H9 (cell line): ENCODE data around the gene OLIG3. TPM values are rescaled to one million over a fixed set of nuclear protein-coding genes. Genes with fewer than 3 reads are reported as not detected.

Experiments used
- DNase-seq: peaks from one replicate; pipeline ENCODE4 v3.0.0-alpha.2; 2017
- H2AFZ ChIP-seq: one replicate; pipeline ENCODE4 v1.6.1; 2013; ENCODE audit warnings: mild to moderate bottlenecking, low read length, control low read depth, moderate library complexity
- H2AK5ac ChIP-seq: 2 replicates; pipeline ENCODE4 v1.6.1; 2013; ENCODE audit warnings: low read length, control low read depth, mixed read lengths; ENCODE audit not compliant: insufficient read length
- H2BK120ac ChIP-seq: one replicate; pipeline ENCODE4 v1.6.1; 2013; ENCODE audit warnings: low read depth, mild to moderate bottlenecking, low read length, control low read depth, inconsistent platforms; ENCODE audit not compliant: poor library complexity, severe bottlenecking
- H2BK12ac ChIP-seq: 2 replicates; pipeline ENCODE4 v1.6.1; 2013; ENCODE audit warnings: low read length, control low read depth, mixed read lengths, low read depth; ENCODE audit not compliant: insufficient read length
- H2BK15ac ChIP-seq: 2 replicates; pipeline ENCODE4 v1.6.1; 2013; ENCODE audit warnings: low read depth, low read length, control low read depth
- H2BK20ac ChIP-seq: one replicate; pipeline ENCODE4 v1.6.1; 2013; ENCODE audit warnings: low read depth, mild to moderate bottlenecking, low read length, control low read depth, inconsistent platforms; ENCODE audit not compliant: poor library complexity, severe bottlenecking
- H2BK5ac ChIP-seq: 2 replicates; pipeline ENCODE4 v1.6.1; 2013; ENCODE audit warnings: low read length, control low read depth, mixed read lengths; ENCODE audit not compliant: insufficient read length
- H3K14ac ChIP-seq: 2 replicates; pipeline ENCODE4 v1.6.1; 2013; ENCODE audit warnings: low read length, control low read depth; ENCODE audit not compliant: insufficient read depth
- H3K18ac ChIP-seq: 2 replicates; pipeline ENCODE4 v1.6.1; 2013; ENCODE audit warnings: low read depth, mild to moderate bottlenecking, mixed read lengths, low read length, control low read depth; ENCODE audit not compliant: insufficient read length
- H3K23ac ChIP-seq: 2 replicates; pipeline ENCODE4 v1.6.1; 2013; ENCODE audit warnings: low read length, control low read depth, mixed read lengths, low read depth; ENCODE audit not compliant: insufficient read length
- H3K23me2 ChIP-seq: 2 replicates; pipeline ENCODE4 v1.6.1; 2013; ENCODE audit warnings: low read depth, mild to moderate bottlenecking, mixed read lengths, low read length, control low read depth; ENCODE audit not compliant: insufficient read length, poor library complexity, severe bottlenecking
- H3K27ac ChIP-seq: 2 replicates; pipeline ENCODE4 v1.5.1; 2013; ENCODE audit warnings: low read length, control low read depth, mixed read lengths, low read depth; ENCODE audit not compliant: insufficient read length
- H3K27me3 ChIP-seq: 2 replicates; pipeline ENCODE4 v1.6.1; 2013; ENCODE audit warnings: low read length, control low read depth, inconsistent platforms; ENCODE audit not compliant: insufficient read depth
- H3K4ac ChIP-seq: 2 replicates; pipeline ENCODE4 v1.6.1; 2013; ENCODE audit warnings: low read depth, mild to moderate bottlenecking, control low read depth, inconsistent platforms, low read length, moderate library complexity
- H3K4me1 ChIP-seq: 2 replicates; pipeline ENCODE4 v1.6.1; 2013; ENCODE audit warnings: low read length, control low read depth, inconsistent platforms; ENCODE audit not compliant: insufficient read depth
- H3K4me2 ChIP-seq: 2 replicates; pipeline ENCODE4 v1.6.1; 2013; ENCODE audit warnings: low read length, control low read depth, mixed read lengths; ENCODE audit not compliant: insufficient read length, insufficient read depth
- H3K56ac ChIP-seq: 2 replicates; pipeline ENCODE4 v1.6.1; 2013; ENCODE audit warnings: low read depth, mild to moderate bottlenecking, mixed read lengths, low read length, control low read depth; ENCODE audit not compliant: insufficient read length
- H3K79me1 ChIP-seq: 2 replicates; pipeline ENCODE4 v1.6.1; 2013; ENCODE audit warnings: low read depth, mild to moderate bottlenecking, moderate library complexity, low read length, control low read depth, inconsistent platforms; ENCODE audit not compliant: insufficient read depth, poor library complexity, severe bottlenecking
- H3K79me2 ChIP-seq: 2 replicates; pipeline ENCODE4 v1.6.1; 2013; ENCODE audit warnings: low read length, control low read depth, inconsistent platforms; ENCODE audit not compliant: insufficient read depth
- H3K9ac ChIP-seq: 2 replicates; pipeline ENCODE4 v1.6.1; 2013; ENCODE audit warnings: low read length, control low read depth, mixed read lengths; ENCODE audit not compliant: insufficient read length; ENCODE audit errors: extremely low read depth
- H3K9me3 ChIP-seq: one replicate; pipeline ENCODE4 v1.6.1; 2013; ENCODE audit warnings: low read depth, low read length, inconsistent platforms; ENCODE audit not compliant: control insufficient read depth
- H3T11ph ChIP-seq: one replicate; pipeline ENCODE4 v1.6.1; 2013; ENCODE audit warnings: mild to moderate bottlenecking, low read length, control low read depth, inconsistent platforms
- H4K20me1 ChIP-seq: one replicate; pipeline ENCODE4 v1.6.1; 2013; ENCODE audit not compliant: control insufficient read depth, insufficient read length, insufficient read depth
- H4K5ac ChIP-seq: 2 replicates; pipeline ENCODE4 v1.6.1; 2013; ENCODE audit warnings: low read depth, mild to moderate bottlenecking, mixed read lengths, low read length, control low read depth; ENCODE audit not compliant: insufficient read length
- H4K8ac ChIP-seq: replicated peaks from 2 replicates; pipeline ENCODE4 v1.6.1; 2013; ENCODE audit warnings: low read length, control low read depth, mixed read lengths, low read depth; ENCODE audit not compliant: insufficient read length
- H4K91ac ChIP-seq: 2 replicates; pipeline ENCODE4 v1.6.1; 2013; ENCODE audit warnings: low read depth, mild to moderate bottlenecking, moderate library complexity, mixed read lengths, low read length, control low read depth; ENCODE audit not compliant: insufficient read length
- H3K27ac Mint-ChIP-seq, 3 experiments: 2 replicates in 2 of 3; 3 replicates in 1 of 3; pipeline ENCODE4 v1.8.0; 2020 to 2021; ENCODE audit warnings: mixed read lengths in 3 of 3, mild to moderate bottlenecking in 1 of 3, moderate library complexity in 1 of 3
- H3K27me3 Mint-ChIP-seq: 2 replicates; pipeline ENCODE4 v1.8.0; 2021; ENCODE audit warnings: low read depth, mild to moderate bottlenecking, moderate library complexity, mixed read lengths
- H3K36me3 Mint-ChIP-seq, 3 experiments: 2 replicates in 2 of 3; 3 replicates in 1 of 3; pipeline ENCODE4 v1.8.0; 2020 to 2021; ENCODE audit warnings: low read depth in 3 of 3, mixed read lengths in 3 of 3; ENCODE audit not compliant: insufficient read depth in 1 of 3
- H3K4me1 Mint-ChIP-seq, 2 experiments: 2 replicates each; pipeline ENCODE4 v1.8.0; 2020; ENCODE audit warnings: mixed read lengths in 2 of 2
- H3K4me3 Mint-ChIP-seq, 2 experiments: 2 replicates in 1 of 2; 3 replicates in 1 of 2; pipeline ENCODE4 v1.8.0; 2020 to 2021; ENCODE audit warnings: mild to moderate bottlenecking in 2 of 2, mixed read lengths in 2 of 2, moderate library complexity in 1 of 2
- H3K9me3 Mint-ChIP-seq, 2 experiments: 2 replicates in 1 of 2; 3 replicates in 1 of 2; pipeline ENCODE4 v1.8.0; 2020; ENCODE audit warnings: mild to moderate bottlenecking in 2 of 2, mixed read lengths in 2 of 2, moderate library complexity in 1 of 2
- WGBS: extraction: QIAGEN DNeasy Blood & Tissue Kit; methylation state at CpG from one replicate; pipeline ENCODE4 v1.1.7; 2013; ENCODE audit warnings: missing lambda C conversion rate, low lambda C conversion rate, mixed read lengths; ENCODE audit not compliant: insufficient read length; ENCODE audit errors: extremely low coverage; 5-methylcytosine and 5-hydroxymethylcytosine counted together
- total RNA-seq: library from RNA; stranded (reverse); gene quantifications from 2 replicates; pipeline ENCODE4 v1.2.1, GENCODE V29; 2021
- TF ChIP-seq, protein P1 (sequence below): fragments of 200-600 bp; sonication (generic); conservative IDR thresholded peaks from 3 replicates; pipeline ENCODE4 v1.8.0; 2021; ENCODE audit warnings: antibody characterized with exemption, mild to moderate bottlenecking

Gene OLIG3
- total RNA-seq, 1 experiment from 2014 or later, result 0.22 TPM

- Histone ChIP-seq H3T11ph (no peak overlapping the region), H3K56ac (no peak overlapping the region), H3K23ac (no peak overlapping the region), H3K14ac (no peak overlapping the region), H2BK20ac (no peak overlapping the region), H3K79me1 (no peaks in the 10 kb centered on the region), H2BK120ac (no peak overlapping the region), H3K9me3 (no peaks in the 10 kb centered on the region), H4K8ac (no peak overlapping the region), H3K4me1 (peaks cover 11% of the 10 kb centered on the region), H2BK5ac (no peak overlapping the region), H3K27me3 (no peaks in the 10 kb centered on the region; the same call in 1 of the 2 replicates), H3K27ac (no peak overlapping the region), H2AK5ac (no peak overlapping the region), H2AFZ (no peak overlapping the region), H3K4me2 (no peak overlapping the region), H4K20me1 (no peaks in the 10 kb centered on the region), H2BK12ac (no peak overlapping the region), H3K9ac (no peak overlapping the region), H2BK15ac (no peak overlapping the region), H3K79me2 (no peaks in the 10 kb centered on the region), H4K91ac (no peak overlapping the region), H3K18ac (no peak overlapping the region), H4K5ac (no peak overlapping the region), H3K23me2 (no peaks in the 10 kb centered on the region), H3K4ac (no peak overlapping the region)
- WGBS, result no CpG with 5 or more reads among the region's 9 CpGs
- no peak for DNase-seq
- Mint-ChIP-seq H3K4me3 (peak overlapping the region in 1 of 2 experiments; percentile 65; a peak in 3 of 5 replicates), H3K36me3 (0 out of 7 replicates have a peak, but pooled peaks cover 0 to 2% (median 2%) of the 10 kb centered on the region in 3 experiments), H3K9me3 (no peaks in the 10 kb centered on the region), H3K27me3 (peaks cover 52% of the 10 kb centered on the region), H3K4me1 (peaks cover 56 to 80% of the 10 kb centered on the region in 2 experiments), H3K27ac (peak overlapping the region in 2 of 3 experiments; percentile 90 to 95; a peak in 4 of 7 replicates)
- TF ChIP-seq, protein P1, sequence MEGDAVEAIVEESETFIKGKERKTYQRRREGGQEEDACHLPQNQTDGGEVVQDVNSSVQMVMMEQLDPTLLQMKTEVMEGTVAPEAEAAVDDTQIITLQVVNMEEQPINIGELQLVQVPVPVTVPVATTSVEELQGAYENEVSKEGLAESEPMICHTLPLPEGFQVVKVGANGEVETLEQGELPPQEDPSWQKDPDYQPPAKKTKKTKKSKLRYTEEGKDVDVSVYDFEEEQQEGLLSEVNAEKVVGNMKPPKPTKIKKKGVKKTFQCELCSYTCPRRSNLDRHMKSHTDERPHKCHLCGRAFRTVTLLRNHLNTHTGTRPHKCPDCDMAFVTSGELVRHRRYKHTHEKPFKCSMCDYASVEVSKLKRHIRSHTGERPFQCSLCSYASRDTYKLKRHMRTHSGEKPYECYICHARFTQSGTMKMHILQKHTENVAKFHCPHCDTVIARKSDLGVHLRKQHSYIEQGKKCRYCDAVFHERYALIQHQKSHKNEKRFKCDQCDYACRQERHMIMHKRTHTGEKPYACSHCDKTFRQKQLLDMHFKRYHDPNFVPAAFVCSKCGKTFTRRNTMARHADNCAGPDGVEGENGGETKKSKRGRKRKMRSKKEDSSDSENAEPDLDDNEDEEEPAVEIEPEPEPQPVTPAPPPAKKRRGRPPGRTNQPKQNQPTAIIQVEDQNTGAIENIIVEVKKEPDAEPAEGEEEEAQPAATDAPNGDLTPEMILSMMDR, result no peak
Observed at GRCh38 chr6:137519629-137520176, 25.5 kb upstream of the OLIG3 start.
